Measurements from ENCODE around the gene SLC25A23. TPM values are rescaled to one million over a fixed set of nuclear protein-coding genes. Genes with fewer than 3 reads are reported as not detected.
A peak's percentile ranks its signal among the peaks of the same experiment; 100 is the strongest.

Gene SLC25A23
- total RNA-seq, 1 donor = 27.7 TPM

- TF ChIP-seq CTCF (IDR thresholded peaks at IDR 0.05; ENCODE audit: insufficient read depth, low read length) = no peak
- no peak for DNase-seq (ENCODE audit: low read depth)
- no peak overlapping the region for H3K4me3 ChIP-seq (ENCODE audit: low read depth, low read length)
These were observed 29.9 kb upstream of the SLC25A23 start for GRCh38 chr19:6489278-6490061.

DNA sequence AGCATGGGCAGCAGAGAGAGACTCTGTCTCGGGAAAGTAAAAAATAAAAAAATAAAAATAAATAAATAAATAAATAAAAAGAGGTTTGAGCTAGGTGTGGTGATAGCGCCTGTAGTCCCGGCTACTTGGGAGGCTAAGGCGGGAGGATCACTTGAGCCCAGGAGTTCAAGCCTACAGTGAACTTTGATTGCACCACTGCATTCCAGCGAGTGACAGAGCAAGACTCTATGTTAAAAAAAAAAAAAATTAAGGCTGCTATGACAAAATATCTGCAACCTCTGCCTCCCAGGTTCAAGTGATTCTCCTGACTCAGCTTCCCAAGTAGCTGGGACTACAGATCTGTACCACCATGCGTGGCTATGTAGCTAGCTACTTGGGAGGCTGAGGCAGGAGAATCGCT, 25.2 kb upstream of the SLC25A23 start:
- no peak for TF ChIP-seq CTCF (IDR thresholded peaks at IDR 0.05; ENCODE audit: insufficient read depth, low read length)
- H3K4me3 ChIP-seq (ENCODE audit: low read depth, low read length) = no peak overlapping the region
- no peak for DNase-seq (ENCODE audit: low read depth)

DNA sequence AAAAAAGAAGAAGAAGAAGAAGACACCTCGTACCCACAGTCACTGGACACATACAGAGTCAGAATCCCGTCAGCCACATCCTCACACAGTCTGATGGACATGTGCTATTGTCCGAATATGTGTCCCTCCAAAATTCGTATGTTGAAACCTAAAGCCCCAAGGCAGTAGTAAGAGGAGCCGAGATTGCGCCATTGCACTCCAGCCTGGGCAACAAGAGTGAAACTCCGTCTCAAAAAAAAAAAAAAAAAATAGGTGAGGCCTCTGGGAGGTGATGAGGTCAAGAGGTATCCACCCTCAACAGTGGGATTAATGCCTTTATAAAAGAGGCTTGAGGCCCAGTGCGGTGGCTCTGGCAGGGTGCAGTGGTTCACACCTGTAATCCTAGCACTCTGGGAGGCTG, 24.6 kb upstream of the SLC25A23 start:
- no peak for TF ChIP-seq CTCF (IDR thresholded peaks at IDR 0.05; ENCODE audit: insufficient read depth, low read length)
- no peak overlapping the region for H3K4me3 ChIP-seq (ENCODE audit: low read depth, low read length)
- no peak for DNase-seq (ENCODE audit: low read depth)

- no peak for DNase-seq (ENCODE audit: low read depth)
- no peak overlapping the region for H3K4me3 ChIP-seq (ENCODE audit: low read depth, low read length)
- no peak for TF ChIP-seq CTCF (IDR thresholded peaks at IDR 0.05; ENCODE audit: insufficient read depth, low read length)
These were observed 23.6 kb upstream of the SLC25A23 start for GRCh38 chr19:6483235-6483634.

DNA sequence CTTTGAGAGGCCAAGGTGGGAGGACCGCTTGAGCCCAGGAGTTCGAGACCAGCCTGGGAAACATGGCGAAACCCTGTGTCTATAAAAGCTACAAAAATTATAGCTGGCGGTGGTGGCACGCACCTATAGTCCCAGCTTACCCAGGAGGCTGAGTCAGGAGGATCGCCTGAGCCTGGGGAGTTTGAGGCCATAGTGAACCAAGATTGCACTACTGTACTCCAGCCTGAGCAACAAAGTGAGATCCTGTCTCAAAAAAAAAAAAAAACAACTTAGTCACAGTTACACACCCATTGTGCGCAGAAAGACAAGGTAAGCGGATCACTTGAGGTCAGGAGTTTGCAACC, 22.7 kb upstream of the SLC25A23 start:
- DNase-seq (ENCODE audit: low read depth) = no peak
- no peak for TF ChIP-seq CTCF (IDR thresholded peaks at IDR 0.05; ENCODE audit: insufficient read depth, low read length)
- H3K4me3 ChIP-seq (ENCODE audit: low read depth, low read length) = no peak overlapping the region

DNA sequence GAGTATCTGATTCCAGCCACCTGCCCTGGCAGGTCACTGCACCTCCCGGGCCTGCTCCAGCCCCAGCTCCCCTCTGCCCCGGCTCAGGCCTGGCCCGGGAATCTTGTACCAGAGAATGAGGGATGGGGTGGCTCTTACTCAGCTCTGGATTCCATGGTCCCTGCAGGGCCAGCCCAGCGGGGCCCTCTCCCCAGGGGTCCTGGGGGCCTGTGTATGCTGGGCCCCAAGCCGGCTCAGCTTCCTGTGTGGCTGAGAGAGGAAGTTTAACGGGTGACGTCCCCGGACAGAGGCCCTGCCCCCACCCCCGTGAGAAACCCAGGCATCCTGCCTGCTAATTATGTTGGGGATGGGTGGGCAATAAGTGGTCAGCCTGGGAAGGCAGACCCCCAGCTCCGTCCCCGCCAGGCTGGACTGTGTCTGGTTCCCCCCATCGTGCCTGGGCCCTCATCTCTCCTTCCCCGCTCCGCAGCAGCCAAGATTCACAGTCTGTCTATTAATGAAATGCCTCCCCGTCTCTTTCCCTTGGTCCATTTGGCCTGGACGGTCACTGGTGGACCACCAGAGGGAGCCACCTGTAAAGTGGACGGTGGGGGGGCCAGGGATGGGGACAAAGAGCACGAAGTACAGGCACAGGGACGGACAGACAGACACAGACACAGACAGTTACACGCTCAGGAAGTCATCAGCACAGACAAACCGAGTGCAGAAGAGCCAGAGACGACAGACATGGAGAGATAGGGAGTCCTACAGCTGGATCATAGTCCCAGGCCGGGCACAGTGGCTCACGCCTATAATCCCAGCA, 22.1 kb upstream of the SLC25A23 start, which contains the start of gene DENND1C:
TSS of gene DENND1C (minus strand) at position 247 of the 802 bp plus-strand sequence. CDS start at position 155, 92 bp downstream.
- TF ChIP-seq CTCF (IDR thresholded peaks at IDR 0.05; ENCODE audit: insufficient read depth, low read length) = peak; percentile 58
- H3K4me3 ChIP-seq (ENCODE audit: low read depth, low read length) = no peak within 1 kb of the TSS
- no peak for DNase-seq (ENCODE audit: low read depth)

All from fibroblast of the aortic adventitia (primary cell).